ENCODE measurements around the gene ARHGAP32. TPM values are rescaled to one million over a fixed set of nuclear protein-coding genes. Genes with fewer than 3 reads are reported as not detected.

ARHGAP32 gene
- total and polyA plus RNA-seq, 4 experiments from 2014 or later: 0.18 to 9.6 (median 3.9) TPM

DNA sequence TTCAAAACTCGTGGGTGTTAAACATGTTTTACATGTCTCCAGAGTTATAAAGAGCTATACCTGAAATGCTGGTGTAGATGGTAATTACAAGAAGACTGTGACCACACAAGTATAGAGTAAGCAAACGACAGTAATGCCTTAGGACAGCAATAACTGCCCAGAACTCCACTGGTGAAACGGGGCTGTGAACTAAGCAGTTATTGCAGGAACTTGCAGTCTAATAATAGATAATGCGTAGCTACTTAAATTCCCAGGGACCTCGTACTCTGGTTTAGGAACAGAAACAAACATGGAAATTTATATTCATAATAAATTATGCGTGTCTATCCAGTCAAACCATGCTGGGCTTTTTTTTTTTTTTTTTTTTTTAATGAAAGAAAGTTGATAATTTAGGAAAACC is 224.5 kb downstream of the ARHGAP32 start:
- Histone ChIP-seq H3K4me1 (ENCODE audit: insufficient read depth, low read length) (peaks cover 15% of the 10 kb centered on the region), H3K9me3 (ENCODE audit: control insufficient read depth in 1 of 2, low read length in 2 of 2) (no peaks in the 10 kb centered on the region), H3K4me3 (ENCODE audit: low read length in 2 of 2) (no peak overlapping the region), H3K27ac (ENCODE audit: low read depth, low read length) (no peak overlapping the region), H3K36me3 (ENCODE audit: insufficient read depth, low read length) (no peaks in the 10 kb centered on the region), H3K27me3 (ENCODE audit: insufficient read depth, low read length) (no peaks in the 10 kb centered on the region)
- H3K9me3 Mint-ChIP-seq: peaks cover 0 to 1% (median 0%) of the 10 kb centered on the region in 8 donors
- intact Hi-C loops (cut with micrococcal nuclease): no loop called here
- ChIA-PET POLR2A (ENCODE audit: partially characterized antibody) (no interaction called here), CTCF (ENCODE audit: partially characterized antibody) (no interaction called here)
- H3K36me3 Mint-ChIP-seq: peaks cover 3 to 6% of the 10 kb centered on the region in 2 donors
- H3K4me3 Mint-ChIP-seq: no peak overlapping the region
- peaks cover 0 to 5% of the 10 kb centered on the region in 2 donors for H3K27me3 Mint-ChIP-seq
- no peak for DNase-seq
- peaks cover 12 to 37% (median 27%) of the 10 kb centered on the region in 4 donors for H3K4me1 Mint-ChIP-seq
- H3K27ac Mint-ChIP-seq: no peak overlapping the region

- H3K4me3 Mint-ChIP-seq: peak overlapping the region in 4 of 8 donors; percentile 6 to 50 (median 33)
- Histone ChIP-seq H3K27ac (ENCODE audit: low read depth, low read length) (no peak overlapping the region), H3K9me3 (ENCODE audit: control insufficient read depth in 1 of 2, low read length in 2 of 2) (no peaks in the 10 kb centered on the region), H3K36me3 (ENCODE audit: insufficient read depth, low read length) (no peaks in the 10 kb centered on the region), H3K4me3 (ENCODE audit: low read length in 2 of 2) (no peak overlapping the region), H3K27me3 (ENCODE audit: insufficient read depth, low read length) (no peaks in the 10 kb centered on the region), H3K4me1 (ENCODE audit: insufficient read depth, low read length) (peaks cover 15% of the 10 kb centered on the region)
- intact Hi-C loops (cut with micrococcal nuclease): no loop called here
- H3K9me3 Mint-ChIP-seq: peaks cover 0 to 1% (median 0%) of the 10 kb centered on the region in 8 donors
- ChIA-PET POLR2A (ENCODE audit: partially characterized antibody) (no interaction called here), CTCF (ENCODE audit: partially characterized antibody) (interaction anchor here (1.5 kb wide), 1 partner anchor 9 kb away, joined by 3 read pairs; no protein-coding TSS in a partner anchor)
- peaks cover 7 to 32% (median 24%) of the 10 kb centered on the region in 4 donors for H3K4me1 Mint-ChIP-seq
- peaks cover 0 to under 1% of the 10 kb centered on the region in 2 donors for H3K27me3 Mint-ChIP-seq
- peak overlapping the region in 1 of 7 donors; percentile 70 for H3K27ac Mint-ChIP-seq
- H3K36me3 Mint-ChIP-seq: peaks cover 0 to 5% of the 10 kb centered on the region in 2 donors
- DNase-seq: peak in 1 of 5 donors; percentile 2
Observed at GRCh38 chr11:128965485-128965884, 226.6 kb downstream of the ARHGAP32 start.

DNA sequence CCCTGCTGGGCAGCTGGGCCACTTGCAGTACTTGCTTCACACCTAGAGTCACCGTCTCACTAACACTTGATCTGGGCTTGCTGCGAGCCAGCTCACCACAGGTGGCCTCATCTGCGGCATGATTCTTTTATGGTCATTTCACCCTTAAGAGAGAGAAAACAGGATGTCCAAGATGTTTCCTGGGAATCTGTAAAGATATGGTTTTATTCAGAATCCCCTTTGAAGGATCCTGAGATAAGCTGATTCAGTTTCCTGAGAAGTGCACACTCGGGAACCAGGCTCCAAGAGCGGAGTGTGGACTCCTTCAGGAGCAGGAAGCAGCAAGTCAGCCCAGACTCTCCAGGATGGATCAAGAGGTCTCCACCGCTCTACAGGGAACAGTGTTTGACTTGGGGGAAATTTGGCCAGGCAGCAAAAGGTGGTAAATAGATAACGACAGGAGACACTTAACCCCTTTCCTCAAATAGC is 227.6 kb downstream of the ARHGAP32 start:
- Histone ChIP-seq H3K4me3 (ENCODE audit: low read length in 2 of 2) (no peak overlapping the region), H3K4me1 (ENCODE audit: insufficient read depth, low read length) (peaks cover 15% of the 10 kb centered on the region), H3K9me3 (ENCODE audit: control insufficient read depth in 1 of 2, low read length in 2 of 2) (no peaks in the 10 kb centered on the region), H3K27ac (ENCODE audit: low read depth, low read length) (no peak overlapping the region), H3K36me3 (ENCODE audit: insufficient read depth, low read length) (no peaks in the 10 kb centered on the region), H3K27me3 (ENCODE audit: insufficient read depth, low read length) (no peaks in the 10 kb centered on the region)
- Mint-ChIP-seq H3K4me1 (peaks cover 6 to 28% (median 22%) of the 10 kb centered on the region in 4 donors), H3K27me3 (peaks cover 0 to 1% of the 10 kb centered on the region in 2 donors), H3K9me3 (no peaks in the 10 kb centered on the region), H3K36me3 (no peaks in the 10 kb centered on the region), H3K4me3 (peak overlapping the region in 4 of 8 donors; percentile 0 to 10 (median 6)), H3K27ac (peak overlapping the region in 1 of 7 donors; percentile 26)
- intact Hi-C loops (cut with micrococcal nuclease): no loop called here
- DNase-seq: no peak
- CTCF ChIA-PET (ENCODE audit: partially characterized antibody): interaction anchor here (1.5 kb wide), 1 partner anchor 8 kb away, joined by 3 read pairs; no protein-coding TSS in a partner anchor
- POLR2A ChIA-PET (ENCODE audit: partially characterized antibody): no interaction called here

- POLR2A ChIA-PET (ENCODE audit: partially characterized antibody): no interaction called here
- DNase-seq: no peak
- Histone ChIP-seq H3K27me3 (ENCODE audit: insufficient read depth, low read length) (no peaks in the 10 kb centered on the region), H3K4me3 (ENCODE audit: low read length in 2 of 2) (no peak overlapping the region), H3K27ac (ENCODE audit: low read depth, low read length) (no peak overlapping the region), H3K4me1 (ENCODE audit: insufficient read depth, low read length) (peaks cover 15% of the 10 kb centered on the region), H3K9me3 (ENCODE audit: control insufficient read depth in 1 of 2, low read length in 2 of 2) (no peaks in the 10 kb centered on the region), H3K36me3 (ENCODE audit: insufficient read depth, low read length) (no peaks in the 10 kb centered on the region)
- H3K9me3 Mint-ChIP-seq: no peaks in the 10 kb centered on the region
- H3K4me3 Mint-ChIP-seq: no peak overlapping the region
- peaks cover 0 to 2% of the 10 kb centered on the region in 2 donors for H3K27me3 Mint-ChIP-seq
- CTCF ChIA-PET (ENCODE audit: partially characterized antibody): no interaction called here
- intact Hi-C loops (cut with micrococcal nuclease): no loop called here
- H3K4me1 Mint-ChIP-seq: peaks cover 6 to 28% (median 22%) of the 10 kb centered on the region in 4 donors
- H3K27ac Mint-ChIP-seq: no peak overlapping the region
- H3K36me3 Mint-ChIP-seq: no peaks in the 10 kb centered on the region
Observed at GRCh38 chr11:128963744-128964325, 228.3 kb downstream of the ARHGAP32 start.

DNA sequence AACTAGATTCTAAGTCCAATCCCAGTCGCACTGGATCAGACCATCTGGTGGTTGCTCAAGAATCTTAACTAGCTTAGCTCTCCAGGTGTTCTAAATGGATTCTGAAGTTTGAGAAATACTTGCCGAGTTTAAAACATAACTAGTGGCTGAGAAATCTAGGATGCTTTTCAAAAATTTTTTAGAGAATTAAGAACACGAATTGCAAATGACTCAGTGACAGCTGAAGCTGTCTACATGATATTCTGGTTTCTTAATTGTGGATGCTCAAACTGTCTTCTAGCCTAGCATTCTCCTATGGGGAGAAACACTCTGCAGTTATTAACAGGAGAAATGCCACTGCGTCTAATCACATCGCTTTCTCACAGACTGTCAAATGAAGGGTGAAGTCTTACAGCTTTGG is 229.2 kb downstream of the ARHGAP32 start:
- Histone ChIP-seq H3K27me3 (ENCODE audit: insufficient read depth, low read length) (no peaks in the 10 kb centered on the region), H3K27ac (ENCODE audit: low read depth, low read length) (no peak overlapping the region), H3K9me3 (ENCODE audit: control insufficient read depth in 1 of 2, low read length in 2 of 2) (no peaks in the 10 kb centered on the region), H3K4me1 (ENCODE audit: insufficient read depth, low read length) (peaks cover 15% of the 10 kb centered on the region), H3K36me3 (ENCODE audit: insufficient read depth, low read length) (no peaks in the 10 kb centered on the region), H3K4me3 (ENCODE audit: low read length in 2 of 2) (no peak overlapping the region)
- DNase-seq: no peak
- H3K9me3 Mint-ChIP-seq: no peaks in the 10 kb centered on the region
- ChIA-PET CTCF (ENCODE audit: partially characterized antibody) (interaction anchor here (0.8 to 1.7 kb wide), 2 partner anchors 13 to 78 kb away, joined by 3 to 9 read pairs; no protein-coding TSS in a partner anchor), POLR2A (ENCODE audit: partially characterized antibody) (no interaction called here)
- H3K4me1 Mint-ChIP-seq: peaks cover 6 to 28% (median 22%) of the 10 kb centered on the region in 4 donors
- H3K27ac Mint-ChIP-seq: no peak overlapping the region
- no peaks in the 10 kb centered on the region for H3K36me3 Mint-ChIP-seq
- peak overlapping the region in 1 of 8 donors; percentile 84 for H3K4me3 Mint-ChIP-seq
- intact Hi-C loops (cut with micrococcal nuclease): no loop called here
- peaks cover 0 to 3% of the 10 kb centered on the region in 2 donors for H3K27me3 Mint-ChIP-seq

DNA sequence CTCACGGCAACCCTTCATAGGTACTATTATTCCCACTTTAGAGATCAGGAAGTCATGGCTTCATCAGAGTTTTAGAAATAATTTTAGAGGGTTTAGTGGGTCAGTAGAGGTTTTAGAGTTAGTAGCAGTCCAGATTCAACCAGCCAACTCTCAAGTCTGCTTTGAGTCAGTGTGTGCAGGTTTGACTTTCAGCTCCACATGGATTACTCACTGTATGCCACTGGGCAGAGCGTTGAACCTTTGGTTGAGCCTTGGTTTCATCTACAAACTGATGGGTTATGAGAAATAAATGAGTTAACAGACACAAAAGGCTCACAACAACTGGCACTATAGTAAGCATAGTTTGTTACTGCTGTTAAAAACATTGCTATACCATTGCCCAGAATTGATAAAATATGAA is 230.5 kb downstream of the ARHGAP32 start:
- H3K4me1 ChIP-seq (ENCODE audit: insufficient read depth, low read length): peaks cover 15% of the 10 kb centered on the region
- peaks cover 0 to 3% of the 10 kb centered on the region in 2 donors for H3K27me3 Mint-ChIP-seq
- no peaks in the 10 kb centered on the region for H3K36me3 ChIP-seq (ENCODE audit: insufficient read depth, low read length)
- no peak overlapping the region for H3K4me3 ChIP-seq (ENCODE audit: low read length in 2 of 2)
- H3K9me3 ChIP-seq (ENCODE audit: control insufficient read depth in 1 of 2, low read length in 2 of 2): no peaks in the 10 kb centered on the region
- no peaks in the 10 kb centered on the region for H3K36me3 Mint-ChIP-seq
- DNase-seq: no peak
- H3K27ac ChIP-seq (ENCODE audit: low read depth, low read length): no peak overlapping the region
- CTCF ChIA-PET (ENCODE audit: partially characterized antibody): interaction anchor here (0.6 to 1.7 kb wide), 2 partner anchors 77 to 911 kb away, joined by 3 to 9 read pairs; no protein-coding TSS in a partner anchor
- no peaks in the 10 kb centered on the region for H3K27me3 ChIP-seq (ENCODE audit: insufficient read depth, low read length)
- H3K4me3 Mint-ChIP-seq: no peak overlapping the region
- POLR2A ChIA-PET (ENCODE audit: partially characterized antibody): no interaction called here
- H3K9me3 Mint-ChIP-seq: no peaks in the 10 kb centered on the region
- peaks cover 6 to 28% (median 22%) of the 10 kb centered on the region in 4 donors for H3K4me1 Mint-ChIP-seq
- no peak overlapping the region for H3K27ac Mint-ChIP-seq
- intact Hi-C loops (cut with micrococcal nuclease): no loop called here

- no peaks in the 10 kb centered on the region for H3K27me3 ChIP-seq (ENCODE audit: insufficient read depth, low read length)
- Mint-ChIP-seq H3K4me3 (peak overlapping the region in 1 of 8 donors; percentile 27), H3K36me3 (no peaks in the 10 kb centered on the region), H3K27me3 (peaks cover 6 to 14% of the 10 kb centered on the region in 2 donors), H3K4me1 (peaks cover 0 to 2% (median under 1%) of the 10 kb centered on the region in 4 donors), H3K27ac (no peak overlapping the region), H3K9me3 (no peaks in the 10 kb centered on the region)
- intact Hi-C loops (cut with micrococcal nuclease): loop anchor here (2.0 to 5.0 kb wide), 2 partner anchors 784 to 1115 kb away; no protein-coding TSS in a partner anchor
- no peaks in the 10 kb centered on the region for H3K9me3 ChIP-seq (ENCODE audit: control insufficient read depth in 1 of 2, low read length in 2 of 2)
- ChIA-PET CTCF (ENCODE audit: partially characterized antibody) (interaction anchor here (0.6 to 7.6 kb wide), 15 partner anchors 9 to 800 kb away, joined by 3 to 134 read pairs (median 8); partner anchors contain the start of genes KCNJ5 and TP53AIP1), POLR2A (ENCODE audit: partially characterized antibody) (no interaction called here)
- no peak for DNase-seq
- no peaks in the 10 kb centered on the region for H3K4me1 ChIP-seq (ENCODE audit: insufficient read depth, low read length)
- no peak overlapping the region for H3K27ac ChIP-seq (ENCODE audit: low read depth, low read length)
- no peaks in the 10 kb centered on the region for H3K36me3 ChIP-seq (ENCODE audit: insufficient read depth, low read length)
- no peak overlapping the region for H3K4me3 ChIP-seq (ENCODE audit: low read length in 2 of 2)
Observed at GRCh38 chr11:128957202-128957482, 235.0 kb downstream of the ARHGAP32 start.

All from CD4-positive, alpha-beta memory T cell (primary cell).